ENCODE results near the gene EXOSC2. TPM values are rescaled to one million over a fixed set of nuclear protein-coding genes. Genes with fewer than 3 reads are reported as not detected.

Gene EXOSC2
- total RNA-seq, 1 experiment from 2014 or later: 49.5 TPM

- Histone ChIP-seq H4K20me1 (ENCODE audit: insufficient read depth) (peaks cover 5% of the 10 kb centered on the region; the same call in 1 of the 2 replicates), H3F3A (ENCODE audit: insufficient read depth, low read depth) (peaks cover 13% of the 10 kb centered on the region; the same call in 1 of the 2 replicates), H3K9me3 (ENCODE audit: insufficient read depth, low read depth) (no peaks in the 10 kb centered on the region), H3K9me2 (ENCODE audit: insufficient read depth) (no peaks in the 10 kb centered on the region), H3K27ac (no peak overlapping the region), H2AFZ (no peak overlapping the region), H3K4me2 (no peak overlapping the region), H3K79me2 (ENCODE audit: low read depth) (peaks cover 11% of the 10 kb centered on the region; the same call in 1 of the 2 replicates), H3K4me3 (no peak overlapping the region), H3K36me3 (ENCODE audit: low read depth) (no peaks in the 10 kb centered on the region), H3K4me1 (replicated peaks; ENCODE audit: insufficient read depth) (peaks cover 9% of the 10 kb centered on the region), H3K27me3 (ENCODE audit: insufficient read depth, low read depth) (no peaks in the 10 kb centered on the region)
- DNase-seq: no peak
- TF ChIP-seq CTCF (conservative IDR thresholded peaks at IDR 0.05): no peak
- no peak for TF ChIP-seq EZH2 (IDR thresholded peaks at IDR 0.05; ENCODE audit: low read depth)
- ChIA-PET CTCF (interaction anchor here (0.6 kb wide), 1 partner anchor 821 kb away, joined by 3 read pairs; no protein-coding TSS in a partner anchor), POLR2A (ENCODE audit: unreplicated experiment) (no interaction called here)
- intact Hi-C loops (cut with micrococcal nuclease; ENCODE audit: unreplicated experiment): no loop called here
- BruUV-seq (replicated peaks): no TSS peak
Observed at GRCh38 chr9:130735566-130735965, 42.0 kb downstream of the EXOSC2 start.

GRCh38 chr9:130736834-130737233 lies 43.3 kb downstream of the EXOSC2 start:
- no peak for DNase-seq
- Histone ChIP-seq H4K20me1 (ENCODE audit: insufficient read depth) (peaks cover 5% of the 10 kb centered on the region; the same call in 1 of the 2 replicates), H3K9me3 (ENCODE audit: insufficient read depth, low read depth) (no peaks in the 10 kb centered on the region), H3K27ac (no peak overlapping the region), H3K4me2 (no peak overlapping the region), H2AFZ (no peak overlapping the region), H3K9me2 (ENCODE audit: insufficient read depth) (no peaks in the 10 kb centered on the region), H3K4me3 (no peak overlapping the region), H3K79me2 (ENCODE audit: low read depth) (peaks cover 17% of the 10 kb centered on the region; the same call in 1 of the 2 replicates), H3F3A (ENCODE audit: insufficient read depth, low read depth) (peaks cover 9% of the 10 kb centered on the region; the same call in 1 of the 2 replicates), H3K36me3 (ENCODE audit: low read depth) (no peaks in the 10 kb centered on the region), H3K27me3 (ENCODE audit: insufficient read depth, low read depth) (no peaks in the 10 kb centered on the region), H3K4me1 (replicated peaks; ENCODE audit: insufficient read depth) (peaks cover 9% of the 10 kb centered on the region)
- POLR2A ChIA-PET (ENCODE audit: unreplicated experiment): no interaction called here
- CTCF ChIA-PET: interaction anchor here (0.6 kb wide), 1 partner anchor 487 kb away, joined by 4 read pairs; no protein-coding TSS in a partner anchor
- no TSS peak for BruUV-seq (replicated peaks)
- TF ChIP-seq CTCF (conservative IDR thresholded peaks at IDR 0.05): no peak
- no peak for TF ChIP-seq EZH2 (IDR thresholded peaks at IDR 0.05; ENCODE audit: low read depth)
- intact Hi-C loops (cut with micrococcal nuclease; ENCODE audit: unreplicated experiment): no loop called here

GRCh38 chr9:130738281-130738680 lies 44.7 kb downstream of the EXOSC2 start:
- H3K4me3 ChIP-seq: no peak overlapping the region
- ChIA-PET CTCF (interaction anchor here (0.6 kb wide), 1 partner anchor 67 kb away, joined by 3 read pairs; no protein-coding TSS in a partner anchor), POLR2A (ENCODE audit: unreplicated experiment) (no interaction called here)
- H3K9me3 ChIP-seq (ENCODE audit: insufficient read depth, low read depth): no peaks in the 10 kb centered on the region
- DNase-seq: no peak
- H3K4me1 ChIP-seq (replicated peaks; ENCODE audit: insufficient read depth): peaks cover 8% of the 10 kb centered on the region
- H3K27me3 ChIP-seq (ENCODE audit: insufficient read depth, low read depth): no peaks in the 10 kb centered on the region
- H3K79me2 ChIP-seq (ENCODE audit: low read depth): peaks cover 28% of the 10 kb centered on the region; the same call in 1 of the 2 replicates
- intact Hi-C loops (cut with micrococcal nuclease; ENCODE audit: unreplicated experiment): no loop called here
- H3K27ac ChIP-seq: no peak overlapping the region
- peaks cover 2% of the 10 kb centered on the region; the same call in 1 of the 2 replicates for H4K20me1 ChIP-seq (ENCODE audit: insufficient read depth)
- no peak overlapping the region for H3K4me2 ChIP-seq
- TF ChIP-seq EZH2 (IDR thresholded peaks at IDR 0.05; ENCODE audit: low read depth) (no peak), CTCF (conservative IDR thresholded peaks at IDR 0.05) (no peak)
- no peak overlapping the region for H2AFZ ChIP-seq
- no TSS peak for BruUV-seq (replicated peaks)
- no peaks in the 10 kb centered on the region for H3F3A ChIP-seq (ENCODE audit: insufficient read depth, low read depth)
- no peaks in the 10 kb centered on the region for H3K9me2 ChIP-seq (ENCODE audit: insufficient read depth)
- no peaks in the 10 kb centered on the region for H3K36me3 ChIP-seq (ENCODE audit: low read depth)
